Keratinocyte (primary cell): ENCODE data around the gene AOAH. TPM values are rescaled to one million over a fixed set of nuclear protein-coding genes. Genes with fewer than 3 reads are reported as not detected.

ENCODE experiments used
- DNase-seq: peaks from one replicate; pipeline ENCODE4 v3.0.0-alpha.2; 2011; ENCODE audit warnings: low read depth, missing footprints, low spot score
- FAIRE-seq: peaks from 2 replicates; lab custom pipeline; 2011; peaks lifted over from hg19 to GRCh38; lab: Jason Lieb, UNC
- H2AFZ ChIP-seq: 2 replicates; pipeline ENCODE4 v1.6.0; 2012; ENCODE audit warnings: low read length, control low read depth, inconsistent platforms; ENCODE audit not compliant: control insufficient read depth
- H3K27ac ChIP-seq: 2 replicates; pipeline ENCODE4 v1.5.1; 2011; ENCODE audit warnings: low read length; ENCODE audit not compliant: control insufficient read depth, insufficient read depth
- H3K27me3 ChIP-seq: 3 replicates; pipeline ENCODE4 v1.6.0; 2011; ENCODE audit warnings: low read length; ENCODE audit not compliant: control insufficient read depth, insufficient read depth; ENCODE audit errors: extremely low read depth
- H3K36me3 ChIP-seq, 2 experiments: 2 replicates in 1 of 2; 3 replicates in 1 of 2; pipeline ENCODE4 v1.5.1; 2011; ENCODE audit warnings: low read length in 2 of 2, mild to moderate bottlenecking in 1 of 2; ENCODE audit not compliant: control insufficient read depth in 2 of 2, insufficient read depth in 2 of 2; ENCODE audit errors: extremely low read depth in 1 of 2
- H3K4me1 ChIP-seq: 3 replicates; pipeline ENCODE4 v1.5.1; 2011; ENCODE audit warnings: low read length; ENCODE audit not compliant: control insufficient read depth, insufficient read depth; ENCODE audit errors: extremely low read depth
- H3K4me2 ChIP-seq: 3 replicates; pipeline ENCODE4 v1.6.0; 2011; ENCODE audit warnings: low read depth, low read length; ENCODE audit not compliant: control insufficient read depth, insufficient read depth; ENCODE audit errors: extremely low read depth
- H3K4me3 ChIP-seq, 3 experiments: fragments of 200-600 bp in 1 of 3; sonication (generic) in 1 of 3; 2 replicates in 2 of 3; 3 replicates in 1 of 3; pipeline ENCODE4 v1.5.1; 2011 to 2016; ENCODE audit warnings: low read length in 3 of 3, mild to moderate bottlenecking in 3 of 3, control low read depth in 2 of 3, inconsistent platforms in 1 of 3, low read depth in 1 of 3, mixed read lengths in 1 of 3, mixed run types in 1 of 3, moderate library complexity in 1 of 3; ENCODE audit not compliant: control insufficient read depth in 2 of 3, insufficient read depth in 2 of 3; ENCODE audit errors: extremely low read depth in 1 of 3
- H3K79me2 ChIP-seq: 2 replicates; pipeline ENCODE4 v1.6.0; 2012; ENCODE audit warnings: low read length; ENCODE audit not compliant: control insufficient read depth, insufficient read depth
- H3K9ac ChIP-seq: 3 replicates; pipeline ENCODE4 v1.6.0; 2011; ENCODE audit warnings: low read length; ENCODE audit not compliant: control insufficient read depth, insufficient read depth; ENCODE audit errors: extremely low read depth
- H3K9me1 ChIP-seq: 3 replicates; pipeline ENCODE4 v1.6.0; 2011; ENCODE audit warnings: low read length; ENCODE audit not compliant: control insufficient read depth, insufficient read depth; ENCODE audit errors: extremely low read depth
- H3K9me3 ChIP-seq: 2 replicates; pipeline ENCODE4 v1.5.1; 2012; ENCODE audit warnings: low read depth, low read length; ENCODE audit not compliant: control insufficient read depth
- H4K20me1 ChIP-seq: 3 replicates; pipeline ENCODE4 v1.6.0; 2011; ENCODE audit warnings: low read length; ENCODE audit not compliant: control insufficient read depth, insufficient read depth; ENCODE audit errors: extremely low read depth
- EZH2 ChIP-seq: IDR thresholded peaks from one replicate; pipeline ENCODE4 v1.6.1; 2012; ENCODE audit warnings: inconsistent platforms, mild to moderate bottlenecking, low read length, moderate library complexity
- dilution Hi-C: fragments of 300-500 bp; cut with MboI; formaldehyde crosslinking; loops from one replicate; pipeline ENCODE4 v1.7.0; 2020; ENCODE audit warnings: low sequenced_read_pairs; ENCODE audit not compliant: extremely low pct_ligation_motif_present
- polyA plus RNA-seq, 5 experiments: library from polyadenylated mRNA; depleted of rRNA in 3 of 5; stranded (reverse) in 3 of 5; stranded (forward) in 1 of 5; unstranded in 1 of 5; fragments of >200 nt; gene quantifications; 1 replicate in 1 of 5; 2 replicates in 3 of 5; 3 replicates in 1 of 5; pipeline versions ENCODE4 v1.2.1 to v1.2.3, GENCODE V29; 2011 to 2012; ENCODE audit warnings: missing spikeins in 2 of 5, low read depth in 1 of 5, low replicate concordance in 1 of 5
- TF ChIP-seq, protein P1 (sequence below), 3 experiments: IDR thresholded peaks in 1 of 3; conservative IDR thresholded peaks in 1 of 3; optimal IDR thresholded peaks in 1 of 3; 2 replicates in 2 of 3; 3 replicates in 1 of 3; pipeline versions ENCODE3 to v1.5.1; 2011; ENCODE audit warnings: low read length in 3 of 3, mild to moderate bottlenecking in 3 of 3, moderate library complexity in 2 of 3, control low read depth in 1 of 3, inconsistent platforms in 1 of 3; ENCODE audit not compliant: insufficient read depth in 2 of 3; ENCODE audit errors: extremely low read depth in 1 of 3

AOAH gene
- polyA plus RNA-seq, 1 donor (not counting 4 experiments of a cell fraction or from before 2014, with no cell fraction given): 0.43 TPM

DNA sequence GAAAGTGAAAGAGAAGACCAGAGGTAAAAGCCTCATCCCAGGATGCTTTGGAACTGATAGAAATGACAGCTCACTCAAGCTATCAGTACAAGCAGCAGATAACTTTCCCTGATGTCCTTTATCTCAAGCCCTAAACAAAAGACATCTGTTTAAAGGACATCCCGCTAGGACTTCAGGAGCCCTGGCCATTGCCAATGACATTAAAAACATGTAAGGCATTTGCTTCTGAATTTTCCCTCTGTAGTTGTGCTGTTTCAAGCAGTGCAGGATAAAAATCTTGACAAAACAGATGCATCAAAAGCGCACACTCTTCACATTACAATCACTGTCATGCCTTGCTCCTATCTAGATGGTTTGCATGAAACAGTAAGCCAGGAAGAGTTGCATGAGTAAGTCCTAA lies 159.8 kb downstream of the AOAH start:
- Histone ChIP-seq H3K9ac (no peak overlapping the region), H3K9me3 (no peaks in the 10 kb centered on the region), H3K4me1 (no peaks in the 10 kb centered on the region), H3K27me3 (no peaks in the 10 kb centered on the region), H3K27ac (no peak overlapping the region), H3K4me2 (no peak overlapping the region), H3K9me1 (no peaks in the 10 kb centered on the region), H3K36me3 (no peaks in the 10 kb centered on the region), H2AFZ (no peak overlapping the region), H3K79me2 (no peaks in the 10 kb centered on the region), H4K20me1 (no peaks in the 10 kb centered on the region), H3K4me3 (no peak overlapping the region)
- no peak for FAIRE-seq
- DNase-seq: no peak
- TF ChIP-seq, protein P1, sequence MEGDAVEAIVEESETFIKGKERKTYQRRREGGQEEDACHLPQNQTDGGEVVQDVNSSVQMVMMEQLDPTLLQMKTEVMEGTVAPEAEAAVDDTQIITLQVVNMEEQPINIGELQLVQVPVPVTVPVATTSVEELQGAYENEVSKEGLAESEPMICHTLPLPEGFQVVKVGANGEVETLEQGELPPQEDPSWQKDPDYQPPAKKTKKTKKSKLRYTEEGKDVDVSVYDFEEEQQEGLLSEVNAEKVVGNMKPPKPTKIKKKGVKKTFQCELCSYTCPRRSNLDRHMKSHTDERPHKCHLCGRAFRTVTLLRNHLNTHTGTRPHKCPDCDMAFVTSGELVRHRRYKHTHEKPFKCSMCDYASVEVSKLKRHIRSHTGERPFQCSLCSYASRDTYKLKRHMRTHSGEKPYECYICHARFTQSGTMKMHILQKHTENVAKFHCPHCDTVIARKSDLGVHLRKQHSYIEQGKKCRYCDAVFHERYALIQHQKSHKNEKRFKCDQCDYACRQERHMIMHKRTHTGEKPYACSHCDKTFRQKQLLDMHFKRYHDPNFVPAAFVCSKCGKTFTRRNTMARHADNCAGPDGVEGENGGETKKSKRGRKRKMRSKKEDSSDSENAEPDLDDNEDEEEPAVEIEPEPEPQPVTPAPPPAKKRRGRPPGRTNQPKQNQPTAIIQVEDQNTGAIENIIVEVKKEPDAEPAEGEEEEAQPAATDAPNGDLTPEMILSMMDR (optimal IDR thresholded peaks at IDR 0.05 in 1 of 3, IDR thresholded peaks at IDR 0.05 in 1 of 3, conservative IDR thresholded peaks at IDR 0.05 in 1 of 3; ENCODE audit: extremely low read depth in 1 of 3, insufficient read depth in 2 of 3, low read length in 3 of 3): no peak
- no peak for TF ChIP-seq EZH2
- dilution Hi-C loops: no loop called here

DNA sequence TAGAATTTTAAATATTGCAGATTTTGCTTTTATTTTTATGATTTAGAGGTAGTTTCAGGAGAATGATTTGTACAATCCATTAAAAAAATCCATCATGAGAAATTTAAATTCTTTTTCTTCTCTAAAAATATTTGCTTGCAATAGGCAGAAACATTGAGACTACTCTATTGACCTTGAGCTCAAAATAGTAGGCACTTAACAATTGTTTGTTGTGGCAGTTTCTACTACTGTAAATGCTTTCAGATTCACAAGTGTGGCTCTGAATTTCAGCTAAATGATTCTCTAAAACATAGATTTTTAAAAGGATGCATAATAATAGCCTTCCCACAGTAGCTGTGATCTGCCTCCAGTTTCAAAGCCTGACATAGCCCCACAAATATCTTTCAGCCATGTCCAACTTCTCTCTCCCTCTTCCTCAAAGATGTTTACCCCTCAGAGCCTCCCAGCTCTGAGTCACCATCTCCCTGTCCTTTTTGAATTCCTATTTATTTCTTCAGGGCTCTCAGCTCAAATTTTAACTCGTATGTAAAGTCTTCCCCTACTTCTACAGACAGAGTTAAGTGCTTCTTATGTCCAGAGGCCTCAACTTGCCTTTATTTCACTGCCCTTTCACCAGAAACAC lies 160.5 kb downstream of the AOAH start:
- no peaks in the 10 kb centered on the region for H3K9me1 ChIP-seq
- FAIRE-seq: no peak
- no peak overlapping the region for H3K9ac ChIP-seq
- no peak overlapping the region for H3K4me3 ChIP-seq
- H4K20me1 ChIP-seq: no peaks in the 10 kb centered on the region
- no peaks in the 10 kb centered on the region for H3K36me3 ChIP-seq
- no peak overlapping the region for H3K4me2 ChIP-seq
- no peaks in the 10 kb centered on the region for H3K9me3 ChIP-seq
- no peak overlapping the region for H2AFZ ChIP-seq
- no peaks in the 10 kb centered on the region for H3K4me1 ChIP-seq
- dilution Hi-C loops: no loop called here
- no peaks in the 10 kb centered on the region for H3K27me3 ChIP-seq
- no peak for DNase-seq
- H3K79me2 ChIP-seq: no peaks in the 10 kb centered on the region
- H3K27ac ChIP-seq: no peak overlapping the region
- no peak for TF ChIP-seq EZH2
- TF ChIP-seq, protein P1 (optimal IDR thresholded peaks at IDR 0.05 in 1 of 3, IDR thresholded peaks at IDR 0.05 in 1 of 3, conservative IDR thresholded peaks at IDR 0.05 in 1 of 3; ENCODE audit: extremely low read depth in 1 of 3, insufficient read depth in 2 of 3, low read length in 3 of 3): no peak
